Stimulated activated naive CD4-positive, alpha-beta T cell treated with Interleukin-2 at 50 U/mL for 16 hours (primary cell): ENCODE measurements around the gene ABCC1.
"Not testable (repeated sequence)": the region's sequence is repeated elsewhere in the genome, so short reads cannot be mapped to it uniquely, and the experiment has no call there.

Experiments used
- DNase-seq: peaks from one replicate; lab custom pipeline; 2025; lab: John Stamatoyannopoulos, UW

The ABCC1 gene

DNA sequence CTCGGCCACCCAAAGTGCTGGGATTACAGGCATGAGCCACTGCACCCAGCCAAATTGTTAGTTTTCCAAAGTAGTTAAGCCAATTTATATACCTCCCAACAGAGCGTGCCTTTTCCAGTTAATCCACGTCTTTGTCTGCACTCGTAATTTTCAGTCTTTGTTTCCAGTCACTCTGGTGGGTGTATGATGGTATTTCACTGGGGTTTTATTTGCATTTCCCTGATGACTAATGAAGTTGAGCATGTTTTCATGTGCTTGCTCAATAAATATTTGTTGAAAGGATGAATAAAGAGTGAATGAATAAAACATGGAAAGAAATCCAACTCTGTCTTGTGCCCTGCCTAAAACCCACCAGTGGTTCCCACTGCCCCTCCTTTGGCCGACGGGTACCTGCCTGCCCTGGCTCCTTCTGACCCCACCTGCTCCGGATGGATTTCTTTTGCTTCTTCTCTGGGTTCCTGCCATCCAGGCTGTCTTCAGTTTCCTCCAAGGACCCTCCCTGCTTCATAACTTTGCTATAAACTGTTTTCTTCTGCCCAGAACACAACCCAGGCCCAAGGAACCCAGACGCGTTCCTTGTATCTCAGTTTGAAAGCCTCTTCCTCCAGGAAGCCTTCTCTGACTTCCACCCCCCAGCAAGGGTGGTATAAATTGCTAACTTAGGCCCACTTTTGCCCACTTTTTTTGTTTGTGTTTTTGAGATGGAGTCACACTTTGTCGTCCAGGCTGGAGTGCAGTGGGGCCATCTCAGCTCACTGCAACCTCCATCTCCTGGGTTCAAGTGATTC lies 3.0 kb upstream of the ABCC1 start:
- DNase-seq, result no peak

DNA sequence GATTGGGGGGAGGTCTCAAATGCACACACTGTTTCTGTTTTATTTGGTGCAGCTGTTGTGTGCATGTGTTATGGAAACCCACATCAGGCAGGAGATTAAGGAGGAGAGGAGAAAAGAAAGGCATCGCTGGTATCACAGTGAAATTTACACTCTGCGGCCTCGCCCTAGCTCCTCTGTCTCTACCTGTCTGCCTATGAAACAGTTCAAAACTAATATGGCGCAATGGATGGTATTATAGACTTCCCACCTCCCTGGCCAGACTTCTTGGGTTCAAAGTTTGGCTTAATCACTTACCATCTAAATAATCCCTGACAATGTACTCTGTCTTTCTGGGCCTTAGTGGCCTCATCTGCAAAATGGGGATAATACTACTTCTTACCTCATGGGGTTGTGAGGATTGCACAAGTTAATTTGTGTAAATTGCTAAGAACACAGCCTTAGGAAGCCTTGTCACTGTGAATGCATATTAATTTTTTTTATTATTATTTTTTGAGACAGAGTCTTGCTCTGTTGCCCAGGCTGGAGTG lies 1.4 kb upstream of the ABCC1 start:
- no peak for DNase-seq

DNA sequence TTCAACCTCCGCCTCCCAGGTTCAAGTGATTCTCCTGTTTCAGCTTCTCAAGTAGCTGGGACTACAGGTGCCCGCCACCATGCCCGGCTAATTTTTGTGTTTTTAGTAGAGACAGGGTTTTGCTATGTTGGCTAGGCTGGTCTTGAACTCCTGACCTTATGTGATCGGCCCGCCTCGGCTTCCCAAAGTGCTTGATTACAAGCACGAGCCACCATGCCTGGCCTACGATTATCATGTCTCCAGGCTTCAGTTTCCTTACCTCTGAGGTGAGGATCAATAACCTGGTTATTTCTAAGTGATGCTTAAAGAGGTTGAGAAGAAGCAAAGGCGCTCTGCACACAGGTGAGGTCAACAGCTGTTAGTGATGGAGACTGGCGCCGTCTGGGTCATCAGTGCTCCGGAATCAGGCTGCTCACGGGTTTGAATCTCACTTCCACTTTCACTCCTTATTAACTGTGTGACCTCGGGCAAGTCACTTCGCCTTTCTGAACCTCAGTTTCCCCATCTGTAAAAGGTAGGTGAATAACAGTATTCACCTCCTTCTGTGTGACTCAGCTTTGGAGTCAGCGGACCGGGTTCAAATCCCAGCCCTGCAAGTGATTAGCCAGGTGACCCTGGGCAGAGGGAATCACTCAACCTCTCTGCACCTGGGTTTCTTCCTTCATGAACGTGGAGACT lies 745 bp upstream of the ABCC1 start:
- DNase-seq, result no peak

DNA sequence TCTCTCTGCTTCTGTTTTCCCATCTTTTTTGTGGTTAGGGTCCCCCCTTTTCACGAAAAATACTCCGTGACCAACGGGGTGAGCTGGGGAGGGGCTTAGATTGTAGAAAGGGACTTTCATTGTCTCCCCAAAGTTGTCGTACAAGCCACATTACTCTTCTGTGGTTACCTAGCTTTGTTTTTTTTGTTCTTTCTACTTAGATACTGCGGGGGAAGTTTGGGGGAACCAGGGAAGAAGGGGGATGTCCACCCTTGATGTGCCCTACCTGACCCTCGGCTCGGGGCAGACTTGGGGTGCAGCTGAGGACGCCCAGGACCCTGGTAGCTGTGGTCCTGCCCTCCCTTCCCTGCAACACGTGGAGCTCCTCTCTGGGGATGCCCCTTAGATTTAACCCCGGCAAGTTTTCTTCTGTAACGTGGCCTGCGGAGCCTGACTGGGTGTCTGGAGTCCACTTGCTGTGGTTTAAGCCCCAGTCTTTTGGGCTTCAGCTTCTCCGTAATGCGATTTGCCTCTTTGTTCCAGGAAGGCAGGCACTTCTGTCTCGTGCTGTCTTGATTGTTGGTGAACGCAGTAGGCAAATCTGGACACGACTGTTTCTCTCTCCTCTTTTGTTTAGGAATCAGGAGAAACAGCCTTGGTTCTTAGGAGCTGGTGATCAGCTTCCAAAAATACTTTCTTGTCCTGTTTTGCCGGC lies 892 bp downstream of the ABCC1 start:
- DNase-seq, result peak; percentile 35

DNA sequence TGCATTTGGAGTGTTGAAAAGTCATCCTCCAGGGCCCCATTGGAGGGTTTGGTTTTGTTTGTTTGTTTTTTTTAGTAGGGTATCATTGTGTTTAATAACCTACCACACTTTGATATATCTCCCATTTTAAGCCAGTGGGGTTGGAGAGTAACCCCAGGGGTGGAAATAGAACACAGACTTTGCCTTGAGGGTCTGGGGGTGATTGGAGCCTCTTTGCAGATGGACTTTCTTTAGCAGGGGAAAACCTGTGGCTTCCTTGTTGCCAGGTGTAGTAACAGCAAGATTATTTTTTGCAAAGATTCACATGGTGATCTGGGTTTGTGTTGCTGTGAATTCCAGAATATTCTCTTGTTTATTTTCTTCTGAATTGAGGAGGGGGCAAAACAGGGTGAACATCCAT lies 1.5 kb downstream of the ABCC1 start:
- DNase-seq, result no peak

DNA sequence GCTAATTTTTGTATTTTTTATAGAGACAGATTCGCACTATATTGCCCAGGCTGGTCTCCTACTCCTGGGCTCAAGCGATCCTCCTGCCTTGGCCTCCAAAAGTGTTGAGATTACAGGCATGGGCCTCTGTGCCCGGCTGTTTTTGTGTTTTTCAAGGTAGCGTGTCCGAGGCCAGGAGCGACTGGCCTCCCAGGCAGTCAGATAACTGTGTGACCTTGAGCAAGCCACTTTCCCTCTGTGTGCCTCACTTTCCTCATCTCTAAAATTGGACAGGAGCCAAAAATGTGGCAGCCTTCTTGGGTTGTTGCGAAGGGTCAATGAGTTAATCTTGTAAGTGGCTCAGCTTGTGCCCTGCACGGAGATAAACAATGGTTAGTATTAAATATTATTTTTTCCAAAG lies 2.4 kb downstream of the ABCC1 start:
- no peak for DNase-seq

DNA sequence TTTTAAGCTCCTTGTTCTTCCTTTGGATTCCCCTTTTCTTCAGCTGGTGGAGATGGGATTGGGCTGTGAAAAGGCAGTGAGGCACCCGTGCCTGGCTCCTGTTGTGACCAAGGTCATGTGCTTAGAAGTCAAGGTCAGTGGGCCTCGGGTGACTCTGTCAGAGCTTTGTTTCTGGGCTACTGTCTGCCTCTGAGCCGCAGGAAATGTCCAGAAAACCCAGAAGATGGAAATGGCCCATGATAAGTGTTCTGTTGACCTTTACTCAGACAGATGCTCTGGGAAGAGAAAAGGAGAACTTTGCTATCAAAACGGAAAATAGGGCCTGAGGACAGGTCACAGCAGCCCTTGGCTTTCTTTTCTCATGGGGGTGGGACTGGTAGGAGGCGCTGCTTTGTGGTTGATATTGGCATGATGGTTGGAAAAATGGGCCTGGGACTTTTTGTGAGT lies 2.9 kb downstream of the ABCC1 start:
- peak; percentile 18 for DNase-seq

DNA sequence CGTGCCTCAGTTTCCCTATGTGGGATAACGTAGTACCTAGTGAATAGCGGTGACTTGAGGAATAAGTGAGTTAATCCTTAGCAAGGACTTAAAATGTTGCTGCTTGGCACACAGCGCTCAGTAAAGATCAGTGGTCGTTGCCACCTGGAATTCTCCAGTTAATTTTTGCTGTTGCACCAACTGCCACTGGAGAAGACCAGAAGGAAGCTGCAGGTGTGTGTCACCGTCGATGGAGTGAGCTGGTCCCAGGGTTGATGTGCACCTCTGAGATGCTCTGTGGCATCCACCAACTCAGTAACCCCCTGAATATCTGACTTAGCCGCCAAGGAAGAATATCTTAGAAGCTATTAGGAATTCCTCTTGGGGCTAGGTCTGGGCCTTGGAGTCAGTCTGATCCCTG lies 4.1 kb downstream of the ABCC1 start:
- DNase-seq, result no peak

DNA sequence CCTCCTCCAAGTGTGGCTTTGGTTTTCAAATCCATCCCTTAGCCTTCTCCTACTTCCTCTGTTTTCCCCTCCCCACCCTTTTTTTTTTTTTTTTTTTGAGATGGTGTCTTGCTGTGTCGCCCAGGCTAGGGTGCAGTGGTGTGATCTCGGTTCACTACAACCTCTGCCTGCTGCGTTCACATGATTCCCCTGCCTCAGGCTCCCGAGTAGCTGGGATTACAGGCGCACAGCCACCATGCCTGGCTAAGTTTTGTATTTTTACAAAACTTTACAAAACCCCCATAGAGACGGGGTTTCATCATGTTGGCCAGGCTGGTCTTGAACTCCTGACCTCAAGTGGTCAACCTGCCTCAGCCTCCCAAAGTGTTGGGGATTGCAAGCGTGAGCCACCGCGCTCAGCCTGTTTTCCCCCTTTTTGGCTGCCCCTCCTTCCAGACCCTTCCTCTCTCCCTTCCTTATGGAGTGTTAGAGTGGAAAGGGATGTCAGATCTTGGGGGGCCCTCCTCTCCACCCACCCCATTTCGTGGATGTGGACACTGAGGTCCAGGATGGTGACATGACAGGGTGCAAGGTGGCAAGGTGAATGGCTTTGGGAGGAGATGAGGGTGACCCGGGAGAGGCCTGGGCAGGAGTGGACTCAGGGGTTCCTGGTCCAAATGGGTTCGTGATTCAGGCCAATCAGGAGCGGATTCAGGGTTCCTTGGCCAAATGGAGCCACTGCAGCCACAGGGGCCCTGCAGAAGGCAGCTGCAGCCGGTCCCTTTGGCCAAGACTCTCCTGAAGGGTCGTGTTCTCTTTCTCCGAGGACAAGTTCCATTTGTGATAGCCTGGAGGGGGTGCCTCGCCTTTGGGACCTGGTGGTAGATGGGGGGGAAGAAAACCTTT lies 4.8 kb downstream of the ABCC1 start:
- no peak for DNase-seq

DNA sequence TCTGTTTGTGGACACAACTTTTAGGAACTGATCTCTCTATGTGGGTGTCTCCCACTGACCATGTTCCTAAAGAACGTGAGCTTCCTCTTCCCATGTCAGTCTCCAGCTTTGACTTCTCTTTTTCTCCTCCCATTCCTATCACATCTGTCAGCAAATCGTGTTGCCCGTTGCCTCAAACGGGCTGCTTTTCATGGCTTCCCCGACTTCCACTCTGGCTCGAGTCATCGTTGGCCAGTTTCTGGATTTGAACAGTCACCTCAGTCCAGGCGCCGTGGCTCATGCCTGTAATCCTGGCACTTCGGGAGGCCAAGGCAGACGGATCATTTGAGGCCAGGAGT lies 5.4 kb downstream of the ABCC1 start:
- DNase-seq, result no peak

DNA sequence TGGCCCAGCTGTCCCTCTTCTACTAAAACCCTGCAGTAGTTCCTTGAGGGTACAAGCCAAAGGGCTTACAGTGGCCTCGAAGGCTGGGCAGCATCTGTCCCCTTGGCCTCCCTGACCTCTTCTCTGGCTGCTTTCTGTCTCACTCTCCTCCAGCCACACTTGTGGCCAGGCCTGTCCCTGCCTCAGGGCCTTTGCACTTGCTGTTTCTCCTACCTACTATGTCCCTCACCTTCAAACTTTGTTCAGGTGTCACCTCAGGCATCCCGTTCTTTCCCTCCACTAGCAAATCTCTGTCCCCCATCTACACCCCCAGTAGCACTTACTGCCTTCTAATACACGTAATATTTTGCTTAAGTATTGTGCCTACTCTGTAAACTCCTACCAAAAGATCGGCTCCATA lies 6.0 kb downstream of the ABCC1 start:
- DNase-seq, result no peak

DNA sequence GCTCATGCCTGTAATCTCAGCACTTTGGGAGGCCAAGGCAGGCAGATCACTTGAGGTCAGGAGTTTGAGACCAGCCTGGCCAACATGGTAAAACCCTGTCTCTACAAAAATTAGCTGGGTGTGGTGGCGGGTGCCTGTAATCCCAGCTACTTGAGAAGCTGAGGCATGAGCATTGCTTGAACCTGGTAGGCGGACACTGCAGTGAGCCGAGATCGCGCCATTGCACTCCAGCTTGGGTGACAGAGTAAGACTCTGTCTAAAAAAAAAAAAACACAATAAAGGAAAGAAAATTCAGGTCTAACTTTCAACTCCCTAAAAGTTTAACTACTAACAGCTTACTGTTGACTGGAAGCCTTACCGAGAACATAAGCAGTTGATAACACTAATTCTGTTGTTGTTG lies 6.7 kb downstream of the ABCC1 start:
- not testable (repeated sequence) for DNase-seq

DNA sequence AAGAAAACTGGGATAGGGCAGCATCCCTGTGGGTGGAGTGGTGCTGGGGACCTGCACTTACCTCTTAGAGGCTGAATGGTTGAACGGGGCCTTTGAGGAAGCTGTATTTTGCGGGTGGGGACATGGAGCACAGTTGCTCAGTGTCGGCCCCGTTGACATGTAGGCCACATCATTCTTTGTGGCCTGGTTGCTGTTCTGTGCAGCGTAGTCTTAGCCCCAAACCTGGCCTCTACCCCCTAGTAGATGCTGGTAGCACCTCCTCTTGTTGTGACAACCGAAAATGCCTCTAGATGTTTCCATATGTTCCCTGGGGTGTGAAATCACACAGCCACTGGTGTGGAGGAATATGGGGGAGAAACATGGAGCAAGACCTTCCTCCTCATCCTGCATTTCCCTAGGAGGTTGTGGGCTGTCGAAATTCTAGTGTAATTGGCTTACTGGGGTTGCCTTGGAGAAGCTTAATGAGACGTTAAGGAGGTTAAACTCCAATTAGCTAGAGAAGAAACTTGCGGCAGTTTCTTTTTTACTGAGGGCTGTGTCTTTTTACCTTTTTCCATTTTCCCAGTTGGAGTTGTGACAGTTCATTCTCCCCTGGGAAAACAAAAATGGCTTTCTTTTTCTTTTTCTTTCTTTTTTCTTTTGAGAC lies 9.4 kb downstream of the ABCC1 start:
- DNase-seq, result no peak

DNA sequence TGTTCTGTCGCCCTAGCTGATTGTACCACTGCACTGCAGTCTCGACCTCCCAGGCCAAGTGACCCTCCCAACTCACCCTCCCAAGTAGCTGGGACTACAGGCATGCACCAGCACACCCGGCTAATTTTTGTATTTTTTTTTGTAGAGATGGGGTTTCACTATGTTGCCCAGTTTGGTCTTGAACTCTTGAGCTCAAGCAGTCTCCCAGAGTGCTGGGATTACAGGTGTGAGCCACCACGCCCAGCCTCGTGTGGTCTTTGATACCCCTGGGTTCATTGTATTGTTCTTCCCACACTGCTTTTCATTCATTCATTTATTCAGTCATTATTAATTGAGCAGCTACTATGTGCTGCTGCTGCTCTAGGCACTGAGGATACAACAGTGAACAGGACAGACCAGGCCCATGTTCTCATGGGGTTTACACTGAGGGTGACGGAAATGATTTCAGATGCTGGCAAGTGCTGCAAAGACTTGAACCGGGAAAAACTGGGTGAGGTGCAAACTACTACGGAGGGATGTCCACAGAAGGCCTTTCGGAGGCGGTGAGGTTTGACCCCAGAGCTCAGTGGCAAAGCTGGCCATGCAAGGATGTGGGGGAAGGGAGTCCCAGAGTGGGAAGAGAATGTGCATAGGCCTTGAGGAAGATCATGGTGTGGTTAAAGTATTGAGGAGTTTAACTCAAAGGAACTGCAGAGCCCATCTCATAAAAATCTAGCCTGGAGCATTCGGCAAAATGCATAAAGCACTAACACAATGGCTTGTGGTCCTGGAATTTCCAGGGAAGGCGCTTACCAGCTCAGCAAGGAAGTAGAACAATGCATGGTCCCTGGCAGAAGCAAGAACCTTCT lies 10.9 kb downstream of the ABCC1 start:
- DNase-seq, result no peak

DNA sequence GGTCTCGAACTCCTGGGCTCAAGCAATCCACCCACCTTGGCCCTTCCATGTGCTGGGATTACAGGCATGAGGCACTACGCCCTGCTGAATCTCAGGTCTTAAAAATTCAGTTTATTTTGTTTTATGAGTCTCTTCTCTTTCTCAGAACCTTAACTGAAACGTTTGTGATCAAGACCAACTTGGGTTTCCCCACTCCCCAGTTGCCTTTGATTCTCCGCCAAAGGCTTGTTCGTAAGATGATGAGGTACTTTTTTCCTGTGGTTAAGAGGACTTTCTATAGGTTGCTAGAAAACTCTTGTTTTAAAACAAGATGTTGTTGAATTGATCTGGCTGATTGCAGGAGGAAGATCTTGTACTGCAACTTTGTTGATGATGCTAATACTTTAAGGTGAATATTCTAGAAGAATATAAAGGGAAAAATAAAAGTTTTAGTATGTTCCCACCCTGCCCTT lies 11.7 kb downstream of the ABCC1 start:
- peak; percentile 72 for DNase-seq

DNA sequence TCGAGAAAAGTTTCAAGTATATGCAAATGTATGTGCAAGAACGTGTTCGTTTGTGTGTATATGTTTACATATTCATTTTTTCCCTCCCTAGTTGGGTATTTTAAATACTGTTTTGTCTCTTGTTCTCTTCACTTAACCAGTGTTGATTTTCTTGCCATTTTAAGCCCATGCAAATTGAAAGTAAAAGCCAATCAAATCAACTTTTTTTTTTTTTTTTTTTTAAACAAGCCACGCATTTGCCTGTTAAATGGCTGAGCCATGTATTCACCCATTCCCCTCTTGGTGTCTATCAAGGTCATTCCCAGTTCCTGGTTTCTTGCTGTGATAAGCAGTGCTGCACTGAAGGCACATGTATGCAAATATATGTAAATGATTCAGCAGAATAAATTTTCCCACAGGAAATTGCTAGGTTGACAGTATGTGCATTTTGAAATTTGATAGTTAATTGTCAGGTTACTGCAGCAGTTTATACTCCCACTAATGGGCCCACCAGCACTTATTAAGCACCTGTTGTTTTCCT lies 12.2 kb downstream of the ABCC1 start:
- DNase-seq, result no peak

DNA sequence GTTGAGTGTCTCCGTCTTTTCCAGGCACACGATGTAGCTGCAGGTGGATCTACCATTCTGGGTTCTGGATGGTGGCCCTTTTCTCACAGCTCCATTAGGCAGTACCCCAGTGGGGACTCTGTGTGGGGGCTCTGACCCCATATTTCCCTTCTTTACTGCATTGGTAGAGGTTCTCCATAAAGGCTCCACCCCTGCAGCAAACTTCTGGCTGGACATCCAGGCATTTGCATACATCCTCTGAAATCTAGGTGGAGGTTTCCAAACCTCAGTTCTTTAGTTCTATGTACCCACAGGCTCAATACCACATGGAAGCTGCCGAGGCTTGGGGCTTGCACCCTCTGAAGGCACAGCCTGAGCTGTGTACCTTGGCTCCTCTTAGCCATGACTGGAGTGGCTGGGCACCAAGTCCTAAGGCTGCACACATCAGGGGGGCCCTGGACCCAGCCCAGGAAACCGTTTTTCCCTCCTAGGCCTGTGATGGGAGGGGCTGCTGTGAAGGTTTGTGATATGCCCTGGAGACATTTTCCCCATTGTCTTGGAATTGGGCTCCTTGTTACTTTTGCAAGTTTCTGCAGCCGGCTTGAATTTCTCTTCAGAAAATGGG lies 14.0 kb downstream of the ABCC1 start:
- DNase-seq, result no peak

DNA sequence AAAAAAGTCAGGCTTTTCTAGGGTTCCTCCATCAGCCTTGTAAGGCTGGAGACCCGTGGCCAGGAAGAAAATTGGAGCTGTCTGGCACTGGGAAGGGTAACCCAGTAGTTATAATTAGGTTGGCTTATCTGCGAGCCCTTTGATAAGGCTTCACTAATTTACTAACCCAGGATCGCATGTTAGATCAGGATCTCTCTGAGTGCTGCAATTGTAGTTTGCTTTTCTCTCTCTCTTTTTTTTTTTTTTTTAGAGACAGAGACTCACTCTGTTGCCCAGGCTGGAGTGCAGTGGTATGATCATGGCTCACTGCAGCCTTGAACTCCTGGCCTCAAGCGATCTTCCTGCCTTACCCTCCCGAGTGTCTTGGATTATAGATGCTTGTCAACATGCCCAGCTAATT lies 17.0 kb downstream of the ABCC1 start:
- no peak for DNase-seq

DNA sequence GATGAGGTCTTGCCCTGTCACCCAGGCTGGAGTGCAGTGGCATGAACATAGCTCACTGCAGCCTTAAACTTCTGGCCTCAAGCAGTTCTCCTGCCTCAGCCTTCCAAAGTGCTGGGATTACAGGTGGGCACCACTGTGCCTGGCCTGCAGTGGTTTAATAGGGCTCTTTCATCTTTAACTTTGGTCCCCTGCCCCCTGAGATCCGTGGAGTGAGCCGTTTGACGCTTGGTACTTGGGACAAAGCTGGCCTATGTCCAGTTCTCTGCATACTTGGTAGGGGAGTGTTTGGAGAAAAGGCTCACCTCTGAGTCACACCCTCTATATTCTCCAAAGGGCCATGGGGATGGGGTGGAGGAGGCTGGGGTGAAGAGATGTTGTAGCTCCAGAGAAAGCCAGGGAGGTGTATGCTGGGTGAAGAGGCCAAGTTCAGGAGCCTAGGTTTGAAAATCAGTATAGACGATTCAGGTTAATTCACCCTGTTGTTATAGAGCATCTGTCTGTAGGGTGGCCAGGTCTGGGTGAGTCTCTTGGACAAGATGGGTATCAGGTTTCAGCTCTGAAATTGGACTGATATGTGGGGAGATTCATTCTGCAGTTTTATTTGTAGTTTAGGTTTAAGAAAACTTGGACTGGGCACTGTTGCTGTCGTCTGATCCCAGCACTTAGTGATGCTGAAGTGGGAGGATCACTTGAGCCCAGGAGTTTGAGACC lies 17.6 kb downstream of the ABCC1 start:
- DNase-seq, result no peak
